Iris pigment epithelial cell (primary cell): ENCODE results near the gene MOGAT3.

Experiments
- DNase-seq: peaks from one replicate; pipeline ENCODE4 v3.0.0-alpha.2; 2011; ENCODE audit warnings: low read depth

MOGAT3 gene

GRCh38 chr7:101160910-101161309, 39.9 kb downstream of the MOGAT3 start:
- no peak for DNase-seq

- peak; percentile 35 for DNase-seq
Observed at GRCh38 chr7:101159696-101160674, 40.9 kb downstream of the MOGAT3 start.

- DNase-seq, result no peak
Observed at GRCh38 chr7:101156866-101157589, 43.8 kb downstream of the MOGAT3 start.

GRCh38 chr7:101156277-101156676, 44.6 kb downstream of the MOGAT3 start:
- peak; percentile 27 for DNase-seq

- no peak for DNase-seq
Observed at GRCh38 chr7:101155303-101155702, 45.5 kb downstream of the MOGAT3 start.

GRCh38 chr7:101154693-101155102, 46.1 kb downstream of the MOGAT3 start:
- DNase-seq, result no peak

GRCh38 chr7:101153969-101154692, 46.7 kb downstream of the MOGAT3 start, which contains the start of gene AP1S1:
Gene AP1S1 (plus strand): TSS chr7:101154476. CDS start chr7:101154515, 39 bp downstream.
- DNase-seq, result peak; percentile 93

GRCh38 chr7:101151908-101152651, 48.8 kb downstream of the MOGAT3 start:
- DNase-seq, result no peak
